HepG2 (cell line): ENCODE results near the gene RAB40C. TPM values are rescaled to one million over a fixed set of nuclear protein-coding genes. Genes with fewer than 3 reads are reported as not detected.

Experiments
- FOXO1 ChIP-seq: sonication (generic); formaldehyde crosslinking; IDR thresholded peaks from 2 replicates; pipeline ENCODE4 v1.4.0; 2020; ENCODE audit warnings: missing genetic modification reagents
- GABPA ChIP-seq, 2 experiments: IDR thresholded peaks; 2 replicates each; pipeline ENCODE4 v1.6.1; 2011 to 2016; ENCODE audit warnings: low read depth in 2 of 2, low read length in 1 of 2, missing biosample characterization in 1 of 2, missing genetic modification characterization in 1 of 2
- HIVEP1 ChIP-seq: sonication (generic); formaldehyde crosslinking; IDR thresholded peaks from 2 replicates; pipeline ENCODE4 v1.4.0; 2020; ENCODE audit warnings: mild to moderate bottlenecking, missing genetic modification reagents
- HNRNPH1 ChIP-seq: fragments of 200-400 bp; formaldehyde crosslinking; optimal IDR thresholded peaks from 2 replicates; pipeline ENCODE3; 2017; ENCODE audit warnings: mild to moderate bottlenecking, low read depth, low read length
- MLXIP ChIP-seq: sonication (generic); formaldehyde crosslinking; IDR thresholded peaks from 2 replicates; pipeline ENCODE4 v1.9.0; 2021; ENCODE audit warnings: missing genetic modification reagents, borderline replicate concordance
- PAXIP1 ChIP-seq: sonication (generic); formaldehyde crosslinking; conservative IDR thresholded peaks from 2 replicates; pipeline ENCODE4 v1.4.0; 2020; ENCODE audit warnings: mild to moderate bottlenecking, missing genetic modification reagents, moderate library complexity
- ZFP36L1 ChIP-seq: sonication (generic); formaldehyde crosslinking; IDR thresholded peaks from 2 replicates; pipeline ENCODE4 v1.8.0; 2022; ENCODE audit warnings: mild to moderate bottlenecking, missing genetic modification reagents, moderate library complexity
- ZNF282 ChIP-seq: fragments of 450-650 bp; IDR thresholded peaks from 2 replicates; pipeline ENCODE4 v1.6.1; 2018; ENCODE audit not compliant: partially characterized antibody
- ZNF670 ChIP-seq: sonication (generic); formaldehyde crosslinking; IDR thresholded peaks from 2 replicates; pipeline ENCODE4 v1.8.0; 2022; ENCODE audit warnings: mild to moderate bottlenecking, missing genetic modification reagents, borderline replicate concordance
- ZNF737 ChIP-seq: sonication (generic); formaldehyde crosslinking; IDR thresholded peaks from 2 replicates; pipeline ENCODE4 v1.5.0; 2020; ENCODE audit warnings: missing genetic modification reagents, mild to moderate bottlenecking, borderline replicate concordance
- polyA plus RNA-seq, 8 experiments: library from polyadenylated mRNA; depleted of rRNA in 3 of 8; stranded (reverse) in 7 of 8; unstranded in 1 of 8; fragments of >200 nt; fragmentation: Illumina TruSeq in 4 of 8; extraction: Trizol in 4 of 8; gene quantifications; 2 replicates each; pipeline versions ENCODE4 v1.2.1 to v1.2.3, GENCODE V29; 2011 to 2016; ENCODE audit warnings: low read depth in 4 of 8, missing spikeins in 1 of 8, mixed read lengths in 1 of 8; ENCODE audit not compliant: insufficient read depth in 1 of 8
- total RNA-seq, 5 experiments: library from RNA; depleted of rRNA; stranded (reverse); fragments of >200 nt; fragmentation: Illumina TruSeq; extraction: Trizol; gene quantifications; 2 replicates each; pipeline ENCODE4 v1.2.3, GENCODE V29; 2016; ENCODE audit warnings: low read depth in 1 of 5
- TF ChIP-seq, protein P1 (sequence below): sonication (generic); formaldehyde crosslinking; IDR thresholded peaks from 2 replicates; pipeline ENCODE4 v1.4.0; 2020; ENCODE audit warnings: low read depth, mild to moderate bottlenecking, missing genetic modification reagents
- TF ChIP-seq, protein P2 (sequence below): sonication (generic); formaldehyde crosslinking; IDR thresholded peaks from 2 replicates; pipeline ENCODE4 v1.5.0; 2020; ENCODE audit warnings: mild to moderate bottlenecking, missing genetic modification reagents, borderline replicate concordance

Gene RAB40C
- total and polyA plus RNA-seq, 2 of the 13 experiments (the other 11 are each of a cell fraction or from before 2014, with no cell fraction given): 7.7 to 11.5 TPM

- TF ChIP-seq ZFP36L1 (CRISPR knock-in tag) (no peak), ZNF282 (no peak), MLXIP (CRISPR knock-in tag) (peak; percentile 62; the same call in 1 of the 2 replicates), ZNF670 (CRISPR knock-in tag) (no peak), ZNF737 (no peak), PAXIP1 (peak; percentile 55), FOXO1 (CRISPR knock-in tag) (no peak), HNRNPH1 (no peak), GABPA (IDR thresholded peaks at IDR 0.05; ENCODE audit: low read depth, low read length) (0 out of 2 replicates have a peak, but pooled peaks have one; percentile 26), GABPA (CRISPR knock-in tag; IDR thresholded peaks at IDR 0.05; ENCODE audit: low read depth) (peak; percentile 41; the same call in 1 of the 2 replicates), HIVEP1 (peak; percentile 67)
- TF ChIP-seq, protein P1, sequence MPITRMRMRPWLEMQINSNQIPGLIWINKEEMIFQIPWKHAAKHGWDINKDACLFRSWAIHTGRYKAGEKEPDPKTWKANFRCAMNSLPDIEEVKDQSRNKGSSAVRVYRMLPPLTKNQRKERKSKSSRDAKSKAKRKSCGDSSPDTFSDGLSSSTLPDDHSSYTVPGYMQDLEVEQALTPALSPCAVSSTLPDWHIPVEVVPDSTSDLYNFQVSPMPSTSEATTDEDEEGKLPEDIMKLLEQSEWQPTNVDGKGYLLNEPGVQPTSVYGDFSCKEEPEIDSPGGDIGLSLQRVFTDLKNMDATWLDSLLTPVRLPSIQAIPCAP: 0 out of 2 replicates have a peak, but pooled peaks have one; percentile 54
- TF ChIP-seq, protein P2, sequence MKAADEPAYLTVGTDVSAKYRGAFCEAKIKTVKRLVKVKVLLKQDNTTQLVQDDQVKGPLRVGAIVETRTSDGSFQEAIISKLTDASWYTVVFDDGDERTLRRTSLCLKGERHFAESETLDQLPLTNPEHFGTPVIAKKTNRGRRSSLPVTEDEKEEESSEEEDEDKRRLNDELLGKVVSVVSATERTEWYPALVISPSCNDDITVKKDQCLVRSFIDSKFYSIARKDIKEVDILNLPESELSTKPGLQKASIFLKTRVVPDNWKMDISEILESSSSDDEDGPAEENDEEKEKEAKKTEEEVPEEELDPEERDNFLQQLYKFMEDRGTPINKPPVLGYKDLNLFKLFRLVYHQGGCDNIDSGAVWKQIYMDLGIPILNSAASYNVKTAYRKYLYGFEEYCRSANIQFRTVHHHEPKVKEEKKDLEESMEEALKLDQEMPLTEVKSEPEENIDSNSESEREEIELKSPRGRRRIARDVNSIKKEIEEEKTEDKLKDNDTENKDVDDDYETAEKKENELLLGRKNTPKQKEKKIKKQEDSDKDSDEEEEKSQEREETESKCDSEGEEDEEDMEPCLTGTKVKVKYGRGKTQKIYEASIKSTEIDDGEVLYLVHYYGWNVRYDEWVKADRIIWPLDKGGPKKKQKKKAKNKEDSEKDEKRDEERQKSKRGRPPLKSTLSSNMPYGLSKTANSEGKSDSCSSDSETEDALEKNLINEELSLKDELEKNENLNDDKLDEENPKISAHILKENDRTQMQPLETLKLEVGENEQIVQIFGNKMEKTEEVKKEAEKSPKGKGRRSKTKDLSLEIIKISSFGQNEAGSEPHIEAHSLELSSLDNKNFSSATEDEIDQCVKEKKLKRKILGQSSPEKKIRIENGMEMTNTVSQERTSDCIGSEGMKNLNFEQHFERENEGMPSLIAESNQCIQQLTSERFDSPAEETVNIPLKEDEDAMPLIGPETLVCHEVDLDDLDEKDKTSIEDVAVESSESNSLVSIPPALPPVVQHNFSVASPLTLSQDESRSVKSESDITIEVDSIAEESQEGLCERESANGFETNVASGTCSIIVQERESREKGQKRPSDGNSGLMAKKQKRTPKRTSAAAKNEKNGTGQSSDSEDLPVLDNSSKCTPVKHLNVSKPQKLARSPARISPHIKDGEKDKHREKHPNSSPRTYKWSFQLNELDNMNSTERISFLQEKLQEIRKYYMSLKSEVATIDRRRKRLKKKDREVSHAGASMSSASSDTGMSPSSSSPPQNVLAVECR (CRISPR knock-in tag): peak; percentile 81
Observed at GRCh38 chr16:642189-643049, 52.6 kb downstream of the RAB40C start (continued).
